Parathyroid adenoma (tissue), 2 donors: Measurements from ENCODE around the gene SREK1IP1.

Experiments used
- H2AFZ ChIP-seq: fragments of 300-600 bp; sonication (generic); one replicate; pipeline ENCODE4 v1.7.0; 2017; ENCODE audit warnings: antibody characterized with exemption, mild to moderate bottlenecking
- H3K27ac ChIP-seq: fragments of 300-600 bp; sonication (generic); one replicate; pipeline ENCODE4 v1.7.0; 2017
- H3K27me3 ChIP-seq: fragments of 300-600 bp; sonication (generic); one replicate; pipeline ENCODE4 v1.7.0; 2017; ENCODE audit warnings: low read length; ENCODE audit not compliant: control insufficient read depth, insufficient read depth
- H3K36me3 ChIP-seq: fragments of 300-600 bp; sonication (generic); one replicate; pipeline ENCODE4 v1.7.0; 2017; ENCODE audit warnings: low read length; ENCODE audit not compliant: control insufficient read depth, insufficient read depth
- H3K4me1 ChIP-seq: fragments of 300-600 bp; sonication (generic); one replicate; pipeline ENCODE4 v1.7.0; 2017; ENCODE audit warnings: control low read depth
- H3K4me2 ChIP-seq: fragments of 300-600 bp; sonication (generic); one replicate; pipeline ENCODE4 v1.7.0; 2017; ENCODE audit warnings: low read length
- H3K4me3 ChIP-seq: fragments of 300-600 bp; sonication (generic); one replicate; pipeline ENCODE4 v1.7.0; 2017; ENCODE audit warnings: low read depth, low read length
- H3K79me2 ChIP-seq: fragments of 300-600 bp; sonication (generic); one replicate; pipeline ENCODE4 v1.7.0; 2017; ENCODE audit warnings: control low read depth
- H3K9ac ChIP-seq: fragments of 300-600 bp; sonication (generic); one replicate; pipeline ENCODE4 v1.7.0; 2017; ENCODE audit warnings: mild to moderate bottlenecking
- H3K9me3 ChIP-seq: fragments of 300-600 bp; sonication (generic); one replicate; pipeline ENCODE4 v1.7.0; 2017; ENCODE audit warnings: low read length; ENCODE audit not compliant: control insufficient read depth
- CTCF ChIP-seq: fragments of 300-600 bp; sonication (generic); IDR thresholded peaks from one replicate; pipeline ENCODE4 v1.7.0; 2017; ENCODE audit warnings: antibody characterized with exemption, mild to moderate bottlenecking
- donor health status: primary hyperparathyroidism.

Gene SREK1IP1

GRCh38 chr5:64759960-64760660 is 8.4 kb downstream of the SREK1IP1 start:
- Histone ChIP-seq H3K9ac (no peak overlapping the region), H3K9me3 (no peaks in the 10 kb centered on the region), H3K27ac (no peak overlapping the region), H3K4me1 (peaks cover 4% of the 10 kb centered on the region), H3K36me3 (no peaks in the 10 kb centered on the region), H3K4me2 (no peak overlapping the region), H3K79me2 (peaks cover 17% of the 10 kb centered on the region), H3K4me3 (no peak overlapping the region), H3K27me3 (no peaks in the 10 kb centered on the region), H2AFZ (no peak overlapping the region)
- no peak for TF ChIP-seq CTCF

GRCh38 chr5:64758901-64759300 is 9.6 kb downstream of the SREK1IP1 start:
- no peak overlapping the region for H3K9ac ChIP-seq
- peaks cover 4% of the 10 kb centered on the region for H3K4me1 ChIP-seq
- no peak for TF ChIP-seq CTCF
- peaks cover 12% of the 10 kb centered on the region for H3K79me2 ChIP-seq
- H3K27me3 ChIP-seq = no peaks in the 10 kb centered on the region
- H3K9me3 ChIP-seq = no peaks in the 10 kb centered on the region
- H2AFZ ChIP-seq = no peak overlapping the region
- no peak overlapping the region for H3K4me2 ChIP-seq
- no peak overlapping the region for H3K4me3 ChIP-seq
- no peak overlapping the region for H3K27ac ChIP-seq
- H3K36me3 ChIP-seq = no peaks in the 10 kb centered on the region

- no peaks in the 10 kb centered on the region for H3K9me3 ChIP-seq
- no peaks in the 10 kb centered on the region for H3K4me1 ChIP-seq
- H3K27me3 ChIP-seq = no peaks in the 10 kb centered on the region
- H3K36me3 ChIP-seq = no peaks in the 10 kb centered on the region
- no peak overlapping the region for H3K4me3 ChIP-seq
- TF ChIP-seq CTCF = no peak
- no peak overlapping the region for H3K9ac ChIP-seq
- no peak overlapping the region for H2AFZ ChIP-seq
- H3K4me2 ChIP-seq = no peak overlapping the region
- H3K79me2 ChIP-seq = peaks cover 10% of the 10 kb centered on the region
- no peak overlapping the region for H3K27ac ChIP-seq
Measured at GRCh38 chr5:64754066-64754465, 14.4 kb downstream of the SREK1IP1 start.

GRCh38 chr5:64749385-64749784 is 19.1 kb downstream of the SREK1IP1 start:
- TF ChIP-seq CTCF = no peak
- H3K4me1 ChIP-seq = no peaks in the 10 kb centered on the region
- H3K27ac ChIP-seq = no peak overlapping the region
- no peaks in the 10 kb centered on the region for H3K36me3 ChIP-seq
- H3K4me3 ChIP-seq = no peak overlapping the region
- no peak overlapping the region for H3K9ac ChIP-seq
- H3K4me2 ChIP-seq = no peak overlapping the region
- no peaks in the 10 kb centered on the region for H3K79me2 ChIP-seq
- no peak overlapping the region for H2AFZ ChIP-seq
- H3K9me3 ChIP-seq = no peaks in the 10 kb centered on the region
- no peaks in the 10 kb centered on the region for H3K27me3 ChIP-seq

- Histone ChIP-seq H3K27ac (no peak overlapping the region), H3K36me3 (no peaks in the 10 kb centered on the region), H3K4me1 (no peaks in the 10 kb centered on the region), H3K4me3 (no peak overlapping the region), H3K9ac (no peak overlapping the region), H3K9me3 (no peaks in the 10 kb centered on the region), H3K4me2 (no peak overlapping the region), H2AFZ (no peak overlapping the region), H3K79me2 (no peaks in the 10 kb centered on the region), H3K27me3 (no peaks in the 10 kb centered on the region)
- no peak for TF ChIP-seq CTCF
Measured at GRCh38 chr5:64746446-64746845, 22.0 kb downstream of the SREK1IP1 start.
